Hepatocyte (in vitro differentiated cells): ENCODE measurements around the gene FAM234A.

Source experiments
- EZH2 ChIP-seq: fragments of 200-600 bp; sonication (generic); IDR thresholded peaks from 2 replicates; pipeline ENCODE4 v1.6.1; 2016; ENCODE audit warnings: antibody characterized with exemption, mild to moderate bottlenecking, borderline replicate concordance
- EZH2phosphoT487 ChIP-seq: fragments of 200-600 bp; sonication (generic); IDR thresholded peaks from one replicate; pipeline ENCODE4 v1.6.1; 2018; ENCODE audit warnings: antibody characterized with exemption, mild to moderate bottlenecking, low read depth, moderate library complexity; ENCODE audit not compliant: unreplicated experiment, severe bottlenecking
- TF ChIP-seq, protein P1 (sequence below): fragments of 200-600 bp; sonication (generic); IDR thresholded peaks from 2 replicates; pipeline ENCODE4 v1.5.1; 2016; ENCODE audit warnings: antibody characterized with exemption, mild to moderate bottlenecking; ENCODE audit not compliant: poor library complexity

DNA sequence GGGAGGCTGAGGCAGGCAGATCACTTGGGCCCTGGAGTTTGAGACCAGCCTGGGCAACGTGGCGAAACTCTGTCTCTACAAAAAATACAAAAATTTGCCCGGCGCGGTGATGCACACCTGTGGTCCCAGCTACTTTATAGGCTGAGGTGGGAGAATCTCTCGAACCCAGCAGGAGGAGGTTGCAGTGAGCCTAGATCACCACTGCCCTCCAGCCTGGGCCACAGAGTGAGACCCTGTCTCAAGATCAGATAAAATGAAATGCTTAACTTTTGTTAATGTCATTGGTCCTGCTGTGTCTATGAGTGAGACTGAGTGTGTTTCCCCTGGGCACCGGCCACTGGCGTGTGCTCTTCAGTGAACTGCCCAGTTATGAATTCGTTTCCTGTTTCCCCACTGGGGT lies 10.5 kb downstream of the FAM234A start:
- TF ChIP-seq, protein P1, sequence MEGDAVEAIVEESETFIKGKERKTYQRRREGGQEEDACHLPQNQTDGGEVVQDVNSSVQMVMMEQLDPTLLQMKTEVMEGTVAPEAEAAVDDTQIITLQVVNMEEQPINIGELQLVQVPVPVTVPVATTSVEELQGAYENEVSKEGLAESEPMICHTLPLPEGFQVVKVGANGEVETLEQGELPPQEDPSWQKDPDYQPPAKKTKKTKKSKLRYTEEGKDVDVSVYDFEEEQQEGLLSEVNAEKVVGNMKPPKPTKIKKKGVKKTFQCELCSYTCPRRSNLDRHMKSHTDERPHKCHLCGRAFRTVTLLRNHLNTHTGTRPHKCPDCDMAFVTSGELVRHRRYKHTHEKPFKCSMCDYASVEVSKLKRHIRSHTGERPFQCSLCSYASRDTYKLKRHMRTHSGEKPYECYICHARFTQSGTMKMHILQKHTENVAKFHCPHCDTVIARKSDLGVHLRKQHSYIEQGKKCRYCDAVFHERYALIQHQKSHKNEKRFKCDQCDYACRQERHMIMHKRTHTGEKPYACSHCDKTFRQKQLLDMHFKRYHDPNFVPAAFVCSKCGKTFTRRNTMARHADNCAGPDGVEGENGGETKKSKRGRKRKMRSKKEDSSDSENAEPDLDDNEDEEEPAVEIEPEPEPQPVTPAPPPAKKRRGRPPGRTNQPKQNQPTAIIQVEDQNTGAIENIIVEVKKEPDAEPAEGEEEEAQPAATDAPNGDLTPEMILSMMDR: no peak
- TF ChIP-seq EZH2phosphoT487: no peak
- no peak for TF ChIP-seq EZH2
